GM23338 (cell line): ENCODE measurements around the gene CAPN15. TPM values are rescaled to one million over a fixed set of nuclear protein-coding genes. Genes with fewer than 3 reads are reported as not detected.

Experiments used
- ATAC-seq: fragments of 200-7000 bp; cut with Tn5 transposase; 3 replicates; pipeline ENCODE4 v1.9.1; 2020
- DNase-seq: peaks from one replicate; pipeline ENCODE4 v3.0.0-alpha.2; 2015; ENCODE audit warnings: low spot score
- H2AFZ ChIP-seq: fragments of 200-600 bp; sonication (generic); 2 replicates; pipeline ENCODE4 v1.8.0; 2016; ENCODE audit warnings: antibody characterized with exemption, mild to moderate bottlenecking, moderate library complexity
- H3F3A ChIP-seq: fragments of 200-600 bp; sonication (generic); replicated peaks from 2 replicates; pipeline ENCODE4 v1.8.0; 2017; ENCODE audit warnings: antibody characterized with exemption, mixed run types, low read depth
- H3K27ac ChIP-seq: fragments of 200-600 bp; sonication (generic); 2 replicates; pipeline ENCODE4 v1.6.1; 2016; ENCODE audit warnings: low read depth
- H3K27me3 ChIP-seq: fragments of 200-600 bp; sonication (generic); 2 replicates; pipeline ENCODE4 v1.8.0; 2016; ENCODE audit warnings: mild to moderate bottlenecking, mixed run types, moderate library complexity; ENCODE audit not compliant: insufficient read depth
- H3K36me3 ChIP-seq: fragments of 200-600 bp; sonication (generic); 2 replicates; pipeline ENCODE4 v1.8.0; 2016; ENCODE audit warnings: mild to moderate bottlenecking; ENCODE audit not compliant: insufficient read depth
- H3K4me1 ChIP-seq: fragments of 200-600 bp; sonication (generic); 2 replicates; pipeline ENCODE4 v1.8.0; 2016; ENCODE audit warnings: mild to moderate bottlenecking, moderate library complexity; ENCODE audit not compliant: insufficient read depth
- H3K4me2 ChIP-seq: fragments of 200-600 bp; sonication (generic); 2 replicates; pipeline ENCODE4 v1.7.1; 2017; ENCODE audit warnings: mixed run types
- H3K4me3 ChIP-seq: fragments of 200-600 bp; sonication (generic); 2 replicates; pipeline ENCODE4 v1.6.1; 2016; ENCODE audit warnings: mixed run types
- H3K79me2 ChIP-seq: fragments of 200-600 bp; sonication (generic); replicated peaks from 2 replicates; pipeline ENCODE4 v1.8.0; 2017; ENCODE audit warnings: mild to moderate bottlenecking; ENCODE audit not compliant: insufficient read depth
- H3K9me2 ChIP-seq: fragments of 200-600 bp; sonication (generic); 2 replicates; pipeline ENCODE4 v1.8.0; 2017; ENCODE audit not compliant: insufficient read depth
- H4K20me1 ChIP-seq: fragments of 200-600 bp; sonication (generic); replicated peaks from 2 replicates; pipeline ENCODE4 v1.8.0; 2017; ENCODE audit warnings: mild to moderate bottlenecking; ENCODE audit not compliant: insufficient read depth
- H3K27ac Mint-ChIP-seq: 2 replicates; pipeline ENCODE4 v1.8.0; 2020; ENCODE audit warnings: inconsistent platforms, mild to moderate bottlenecking, moderate library complexity, mixed read lengths
- H3K27me3 Mint-ChIP-seq: 3 replicates; pipeline ENCODE4 v1.8.0; 2022; ENCODE audit warnings: low read depth, mild to moderate bottlenecking, moderate library complexity, mixed read lengths, inconsistent platforms; ENCODE audit not compliant: insufficient read depth, poor library complexity
- H3K36me3 Mint-ChIP-seq: 3 replicates; pipeline ENCODE4 v1.8.0; 2021; ENCODE audit warnings: low read depth, mild to moderate bottlenecking, inconsistent platforms, moderate library complexity, mixed read lengths
- H3K4me1 Mint-ChIP-seq: 3 replicates; pipeline ENCODE4 v1.8.0; 2020; ENCODE audit warnings: mild to moderate bottlenecking, inconsistent platforms, mixed read lengths
- H3K4me3 Mint-ChIP-seq: 3 replicates; pipeline ENCODE4 v1.8.0; 2021; ENCODE audit warnings: moderate library complexity, mild to moderate bottlenecking, inconsistent platforms, mixed read lengths
- H3K9me3 Mint-ChIP-seq: 3 replicates; pipeline ENCODE4 v1.8.0; 2020; ENCODE audit warnings: moderate library complexity, mild to moderate bottlenecking, inconsistent platforms, mixed read lengths
- CREB1 ChIP-seq: fragments of 250-450 bp; sonication (Bioruptor Pico); IDR thresholded peaks from 2 replicates; pipeline ENCODE4 v1.5.0; 2020; ENCODE audit warnings: low read depth, mild to moderate bottlenecking, moderate library complexity
- CTCF ChIP-seq, 2 experiments: fragments of 200-600 bp in 1 of 2; sonication (generic) in 1 of 2; conservative IDR thresholded peaks; 2 replicates each; pipeline versions ENCODE4 v1.5.1 to v1.6.1; 2016 to 2017; ENCODE audit warnings: antibody characterized with exemption in 2 of 2, low read depth in 2 of 2, mild to moderate bottlenecking in 2 of 2, moderate library complexity in 1 of 2
- ETS1 ChIP-seq: IDR thresholded peaks from 2 replicates; pipeline ENCODE4 v1.6.1; 2016; ENCODE audit warnings: antibody characterized with exemption
- EZH2 ChIP-seq: fragments of 200-600 bp; sonication (generic); IDR thresholded peaks from one replicate; pipeline ENCODE4 v1.8.0; 2017; ENCODE audit warnings: antibody characterized with exemption, mild to moderate bottlenecking, low read depth; ENCODE audit not compliant: unreplicated experiment
- EZH2phosphoT487 ChIP-seq: fragments of 200-600 bp; sonication (generic); IDR thresholded peaks from one replicate; pipeline ENCODE4 v1.8.1; 2018; ENCODE audit warnings: antibody characterized with exemption; ENCODE audit not compliant: unreplicated experiment
- JUNB ChIP-seq: IDR thresholded peaks from one replicate; pipeline ENCODE4 v1.6.1; 2016; ENCODE audit warnings: antibody characterized with exemption; ENCODE audit not compliant: unreplicated experiment
- NANOG ChIP-seq: IDR thresholded peaks from 2 replicates; pipeline ENCODE4 v1.6.1; 2016; ENCODE audit warnings: antibody characterized with exemption, borderline replicate concordance
- POLR2AphosphoS5 ChIP-seq: IDR thresholded peaks from 2 replicates; pipeline ENCODE4 v1.6.1; 2016; ENCODE audit warnings: antibody characterized with exemption, low read depth
- ZNF114 ChIP-seq: fragments of 250-450 bp; sonication (Bioruptor Pico); IDR thresholded peaks from 2 replicates; pipeline ENCODE4 v1.5.0; 2020; ENCODE audit warnings: mild to moderate bottlenecking, moderate library complexity
- ZNF331 ChIP-seq: fragments of 250-450 bp; sonication (Bioruptor Pico); IDR thresholded peaks from 2 replicates; pipeline ENCODE4 v1.5.0; 2020; ENCODE audit warnings: low read depth, mild to moderate bottlenecking, moderate library complexity
- ZNF462 ChIP-seq: fragments of 250-450 bp; sonication (Bioruptor Pico); IDR thresholded peaks from 2 replicates; pipeline ENCODE4 v1.5.0; 2020; ENCODE audit warnings: mild to moderate bottlenecking, moderate library complexity
- polyA plus RNA-seq: library from polyadenylated mRNA; unstranded; fragments of >200 nt; fragmentation: Nextera tagmentation; extraction: Ambion mirVana; gene quantifications from 2 replicates; pipeline ENCODE4 v1.2.1, GENCODE V29; 2016
- total RNA-seq: library from RNA; depleted of rRNA; stranded (reverse); fragments of >200 nt; shearing (Covaris generic); gene quantifications from 2 replicates; pipeline ENCODE4 v1.2.3, GENCODE V29; 2014

The CAPN15 gene
- total and polyA plus RNA-seq, 2 experiments from 2014 or later = 27.3 to 164 TPM

GRCh38 chr16:593406-593805 is 65.9 kb downstream of the CAPN15 start (continued):
- TF ChIP-seq POLR2AphosphoS5 = no peak
- no peak for TF ChIP-seq EZH2
- no peak for TF ChIP-seq EZH2phosphoT487
- TF ChIP-seq ZNF114 = no peak
- TF ChIP-seq NANOG = no peak
- TF ChIP-seq CREB1 = no peak
- no peak for TF ChIP-seq CTCF (conservative IDR thresholded peaks at IDR 0.05; ENCODE audit: low read depth in 2 of 2)

GRCh38 chr16:593807-594206 is 66.3 kb downstream of the CAPN15 start:
- Histone ChIP-seq H3K4me3 (no peak overlapping the region), H3K4me2 (no peak overlapping the region), H2AFZ (no peak overlapping the region), H3K4me1 (no peaks in the 10 kb centered on the region), H3K79me2 (peaks cover 34% of the 10 kb centered on the region), H3K36me3 (no peaks in the 10 kb centered on the region), H4K20me1 (peaks cover 19% of the 10 kb centered on the region), H3F3A (no peaks in the 10 kb centered on the region), H3K9me2 (no peaks in the 10 kb centered on the region), H3K27me3 (no peaks in the 10 kb centered on the region), H3K27ac (no peak overlapping the region)
- ATAC-seq (no peak), DNase-seq (no peak)
- peaks cover 12% of the 10 kb centered on the region for H3K36me3 Mint-ChIP-seq
- no peak overlapping the region for H3K27ac Mint-ChIP-seq
- no peak overlapping the region for H3K4me3 Mint-ChIP-seq
- peaks cover 9% of the 10 kb centered on the region for H3K4me1 Mint-ChIP-seq
- no peaks in the 10 kb centered on the region; the same call in 2 of the 3 replicates for H3K9me3 Mint-ChIP-seq
- H3K27me3 Mint-ChIP-seq = peaks cover 19% of the 10 kb centered on the region
- TF ChIP-seq NANOG (no peak), CTCF (conservative IDR thresholded peaks at IDR 0.05; ENCODE audit: low read depth in 2 of 2) (no peak), CREB1 (no peak), JUNB (no peak), POLR2AphosphoS5 (no peak), ZNF331 (CRISPR knock-in tag) (no peak), ZNF462 (CRISPR knock-in tag) (no peak), EZH2phosphoT487 (no peak), ETS1 (no peak), EZH2 (no peak), ZNF114 (no peak)
